GF-D8 (cell line): ENCODE measurements around the gene SORCS2.

Source experiments
- DNase-seq: peaks from one replicate; lab custom pipeline; 2025; lab: John Stamatoyannopoulos, UW

Gene SORCS2

DNA sequence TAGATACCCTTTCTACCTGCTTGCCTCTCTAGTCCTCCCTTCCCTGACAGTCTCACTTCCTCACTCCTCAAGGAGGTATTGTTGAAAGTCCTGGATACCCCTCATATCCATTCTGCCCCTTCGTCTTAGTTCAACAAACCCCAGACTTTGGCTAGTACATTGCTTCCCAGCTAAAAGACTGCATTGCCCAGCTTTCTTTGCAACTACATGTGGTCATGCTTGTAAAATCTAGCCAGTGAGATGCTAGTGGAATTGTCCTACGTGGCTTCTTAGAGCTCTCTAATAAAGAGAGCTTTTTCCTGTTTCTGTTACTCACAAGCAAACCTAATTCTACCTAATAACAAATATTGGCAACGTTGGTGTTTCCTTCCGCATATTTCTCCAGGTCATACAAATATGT is 480.3 kb downstream of the SORCS2 start:
- peak; percentile 26 for DNase-seq

DNA sequence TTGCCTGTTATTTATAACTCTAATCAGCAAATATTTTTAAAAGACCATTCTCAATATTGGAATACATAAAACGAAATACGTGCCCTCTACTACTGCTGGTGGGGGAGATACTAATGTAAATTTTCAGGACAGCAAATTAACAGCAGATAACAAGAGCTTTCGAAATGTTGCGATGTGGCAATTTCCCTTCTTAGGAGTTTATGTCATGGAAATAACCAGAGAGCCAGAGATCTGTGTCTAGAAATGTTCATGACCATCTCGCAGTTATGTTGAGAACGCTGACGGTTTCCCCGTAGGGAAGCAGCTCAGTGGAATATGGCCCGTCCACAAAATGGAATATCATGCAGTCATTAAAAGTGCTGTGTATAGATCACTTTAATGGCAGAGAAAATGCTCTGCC is 480.8 kb downstream of the SORCS2 start:
- peak; percentile 89 for DNase-seq

DNA sequence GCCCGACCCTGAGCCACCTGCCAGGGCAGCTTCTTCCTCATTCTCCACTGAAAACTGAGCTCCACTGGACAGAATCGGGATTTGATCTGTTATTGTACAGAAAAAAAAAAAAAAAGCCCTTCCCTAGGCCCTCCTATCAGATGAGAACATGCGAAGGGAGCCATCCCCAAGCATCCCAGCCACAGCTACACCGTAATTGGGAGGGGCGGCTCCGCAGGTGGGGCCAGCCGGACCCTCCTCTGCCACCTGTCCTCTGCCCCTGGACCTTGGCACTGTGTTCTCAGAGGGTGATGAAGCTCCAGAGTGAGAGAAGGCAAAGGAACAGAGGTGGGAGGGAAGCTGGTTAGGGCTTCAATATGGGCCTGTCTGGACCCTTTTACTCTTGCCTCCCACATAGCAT is 482.4 kb downstream of the SORCS2 start:
- DNase-seq: no peak

GRCh38 chr4:7675136-7675535 is 482.8 kb downstream of the SORCS2 start:
- DNase-seq: no peak

- no peak for DNase-seq
These were observed 483.4 kb downstream of the SORCS2 start for GRCh38 chr4:7675612-7676320.

- DNase-seq: no peak
These were observed 484.1 kb downstream of the SORCS2 start for GRCh38 chr4:7676398-7676922.

DNA sequence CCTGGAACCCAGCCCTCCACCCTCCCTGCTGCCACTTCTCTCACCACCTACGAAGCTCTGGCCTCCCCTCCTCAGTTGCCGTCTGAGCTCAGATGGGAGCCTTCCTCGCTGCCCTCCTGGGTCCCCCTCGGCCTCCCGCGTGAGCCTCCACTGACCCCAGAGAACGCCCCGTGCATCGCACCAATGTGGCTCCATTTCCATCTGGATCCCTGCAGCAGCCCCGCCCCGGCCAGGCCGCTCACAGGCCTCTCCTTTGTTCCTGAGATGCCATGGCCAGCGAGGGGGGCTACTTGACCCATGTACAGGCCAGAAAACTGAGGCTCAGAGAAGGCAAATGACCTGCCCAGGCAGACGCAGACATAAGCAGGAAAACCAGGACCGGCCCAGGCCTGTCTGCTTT is 484.7 kb downstream of the SORCS2 start:
- no peak for DNase-seq

- DNase-seq: no peak
These were observed 485.5 kb downstream of the SORCS2 start for GRCh38 chr4:7677799-7678301.

- no peak for DNase-seq
These were observed 486.0 kb downstream of the SORCS2 start for GRCh38 chr4:7678318-7678852.

DNA sequence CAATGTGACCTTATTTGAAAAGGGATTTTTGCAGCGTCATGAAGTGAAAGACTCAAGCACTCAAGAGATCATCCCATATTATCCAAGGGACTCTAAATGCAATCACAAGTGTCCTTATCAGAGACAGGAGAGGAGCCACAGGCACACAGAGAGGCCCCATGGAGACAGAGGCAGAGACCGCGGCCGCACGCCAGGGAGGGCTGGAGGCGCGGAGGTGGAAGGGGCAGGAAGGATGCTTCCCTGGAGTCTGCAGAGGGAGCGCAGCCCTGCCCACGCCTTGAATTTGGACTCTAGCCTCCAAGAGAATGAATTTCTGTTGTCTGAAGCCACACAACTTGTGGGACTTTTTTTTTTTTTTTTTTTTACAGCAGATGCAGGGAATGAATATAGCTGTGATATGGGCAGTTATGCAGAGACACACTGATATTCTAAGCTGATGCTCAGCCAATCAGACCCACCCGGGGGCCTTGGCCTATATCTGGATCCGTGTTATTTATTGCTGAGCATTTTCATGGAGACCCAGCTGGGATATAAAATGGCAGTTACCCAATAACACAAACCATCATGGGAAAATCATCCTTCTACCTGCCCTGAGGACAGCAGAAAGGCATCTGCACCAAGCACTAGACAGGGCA is 487.2 kb downstream of the SORCS2 start:
- DNase-seq: no peak

DNA sequence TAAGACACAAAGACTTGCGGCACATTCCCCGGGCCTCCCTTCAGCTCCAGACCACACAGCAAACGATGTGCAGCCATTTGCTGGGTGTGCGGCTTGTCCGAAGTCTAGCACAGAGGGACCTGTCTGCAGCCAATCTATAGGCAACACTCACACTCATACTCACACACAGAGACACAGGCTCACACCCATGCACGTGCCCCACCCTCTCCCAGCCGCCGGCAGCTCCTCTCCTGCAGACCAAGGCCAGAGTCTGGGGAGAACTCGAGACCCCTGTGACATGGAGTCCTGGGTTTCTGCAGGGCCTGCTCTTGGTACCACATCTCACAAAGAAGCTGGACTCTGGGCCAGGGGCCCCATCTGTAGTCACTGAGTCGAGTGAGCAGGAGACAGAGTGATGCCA is 487.8 kb downstream of the SORCS2 start:
- DNase-seq: no peak

DNA sequence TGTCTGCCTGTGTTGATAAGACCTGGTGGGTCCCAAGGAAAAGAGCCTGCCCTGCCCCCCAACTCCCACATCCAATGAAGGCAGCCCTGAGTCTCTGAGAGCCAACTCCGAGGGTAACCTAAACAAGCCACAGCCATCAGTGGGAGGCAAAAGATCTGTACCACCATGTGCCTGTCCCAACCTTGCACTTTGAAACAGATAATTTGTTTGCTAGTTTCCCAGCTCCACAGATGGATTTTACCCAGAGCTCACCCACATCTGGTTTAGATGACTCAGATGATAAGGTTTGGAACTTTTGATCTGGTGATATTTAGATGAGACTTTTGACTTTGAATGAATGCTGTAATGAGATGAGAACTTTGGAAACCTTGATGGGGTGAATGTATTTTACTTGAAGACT is 488.4 kb downstream of the SORCS2 start:
- DNase-seq: no peak

- DNase-seq: no peak
These were observed 490.9 kb downstream of the SORCS2 start for GRCh38 chr4:7683126-7683703.

GRCh38 chr4:7684294-7684693 is 492.0 kb downstream of the SORCS2 start:
- no peak for DNase-seq

DNA sequence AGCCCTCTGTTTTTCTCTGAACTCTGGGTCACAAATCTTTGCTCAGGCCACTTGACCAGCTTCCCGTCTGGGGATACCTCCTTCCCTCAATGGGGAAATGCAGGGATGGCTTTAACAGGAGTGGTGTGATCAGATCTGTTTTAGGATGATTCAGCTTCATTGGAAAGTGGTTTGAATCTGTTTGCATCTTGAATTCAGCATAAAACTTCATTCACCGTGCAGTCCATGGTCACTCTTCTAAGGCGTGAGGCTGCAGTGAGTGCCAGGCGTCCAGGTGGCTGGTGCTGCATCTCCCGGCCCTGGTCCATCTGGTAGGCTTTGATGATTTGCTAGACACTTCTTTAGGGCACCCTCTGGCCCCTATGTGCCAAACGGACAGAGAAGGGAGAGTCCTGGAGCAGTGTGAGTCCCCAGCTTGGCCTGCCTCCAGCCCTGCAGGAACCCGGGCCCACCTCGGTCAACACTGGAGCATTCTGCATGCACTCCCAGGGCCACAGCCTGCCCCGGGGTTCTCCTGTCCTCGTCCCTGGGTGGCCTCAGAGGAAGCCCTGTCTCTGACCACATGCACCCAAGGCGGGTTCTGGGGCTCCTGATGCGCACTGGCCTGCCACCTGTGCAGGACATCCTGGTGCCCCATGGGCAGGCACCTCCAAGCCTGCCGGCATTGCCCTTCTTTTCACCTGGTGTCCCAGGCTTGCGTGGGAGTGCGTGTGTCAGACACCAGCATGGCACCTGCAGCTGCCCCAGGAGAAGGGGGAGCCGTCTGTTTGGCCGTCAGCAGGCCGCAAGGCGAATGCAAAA is 493.9 kb downstream of the SORCS2 start:
- DNase-seq: no peak

- DNase-seq: no peak
These were observed 494.7 kb downstream of the SORCS2 start for GRCh38 chr4:7687006-7687405.

DNA sequence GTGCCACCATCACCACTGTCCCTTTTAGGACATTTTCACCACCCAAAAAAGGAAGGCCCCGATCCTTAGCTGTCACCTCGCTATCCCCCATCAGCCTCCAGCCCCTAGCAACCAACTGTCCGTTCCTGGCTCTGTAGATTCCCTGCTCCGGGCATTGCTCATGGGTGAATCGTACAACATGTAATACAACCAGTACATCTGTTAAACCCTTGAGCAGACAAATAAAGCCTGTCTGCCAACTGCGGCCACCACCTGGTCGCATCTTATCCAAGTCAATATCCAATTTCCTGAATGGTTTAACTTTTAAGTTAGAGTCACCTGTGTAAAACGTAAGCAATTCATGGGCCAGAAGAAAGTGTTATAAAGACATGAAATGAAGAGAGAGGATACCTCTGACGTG is 495.5 kb downstream of the SORCS2 start:
- no peak for DNase-seq

DNA sequence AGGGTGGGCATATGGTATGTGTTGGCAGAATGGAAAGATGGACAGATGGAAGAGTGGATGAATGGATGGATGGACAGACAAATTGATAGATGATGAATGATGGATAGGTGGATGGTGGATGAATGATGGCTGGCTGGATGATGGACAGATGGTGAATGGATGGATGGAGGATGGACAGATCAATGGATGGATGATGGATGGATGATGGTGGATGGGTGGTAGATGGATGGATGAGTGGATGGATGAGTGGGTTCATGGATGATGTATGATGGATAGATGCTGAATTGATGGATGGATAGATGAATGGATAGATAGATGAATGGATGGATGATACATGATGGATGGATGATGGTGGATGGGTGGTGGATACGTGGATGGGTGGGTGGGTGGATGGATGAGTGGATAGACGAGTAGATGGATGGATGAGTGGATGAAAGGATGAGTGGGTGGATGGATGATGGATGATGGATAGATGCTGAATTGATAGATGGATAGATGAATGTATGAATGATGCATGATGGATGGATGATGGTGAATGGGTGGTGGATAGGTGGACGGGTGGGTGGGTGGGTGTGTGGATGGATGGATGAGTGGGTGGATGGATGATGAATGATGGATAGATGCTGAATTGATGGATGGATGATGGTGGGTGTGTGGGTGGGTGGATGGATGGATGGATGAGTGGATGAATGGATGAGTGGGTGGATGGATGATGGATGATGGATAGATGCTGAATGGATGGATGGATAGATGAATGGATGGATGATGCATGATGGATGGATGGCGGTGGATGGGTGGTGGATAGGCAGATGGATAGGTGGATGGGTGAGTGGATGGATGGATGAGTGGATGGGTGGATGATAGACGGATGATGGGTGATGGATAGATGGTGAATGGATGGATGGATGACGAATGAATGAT is 497.7 kb downstream of the SORCS2 start:
- no peak for DNase-seq

DNA sequence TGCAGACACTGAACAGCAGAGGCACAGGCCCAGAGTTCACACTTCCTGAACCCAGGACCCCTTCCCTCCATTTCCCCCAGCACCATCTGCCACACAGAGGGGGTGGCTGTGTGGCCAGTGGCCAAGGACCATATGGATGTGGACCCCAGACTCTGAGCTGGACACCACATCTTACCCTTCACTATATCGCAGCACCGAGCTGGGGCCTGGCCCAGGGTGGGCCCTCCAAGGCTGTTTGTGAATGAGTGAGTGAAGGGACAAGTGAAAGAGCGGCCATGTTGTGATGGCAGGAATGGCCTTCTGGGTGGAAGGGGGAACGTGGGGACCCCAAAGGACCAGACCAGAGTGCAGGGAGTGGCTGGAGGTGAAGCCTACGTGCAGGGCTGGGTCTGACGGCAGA is 498.7 kb downstream of the SORCS2 start:
- no peak for DNase-seq

GRCh38 chr4:7691982-7692381 is 499.6 kb downstream of the SORCS2 start:
- no peak for DNase-seq
